ENCODE measurements around the gene SLC20A1.

Gene SLC20A1

DNA sequence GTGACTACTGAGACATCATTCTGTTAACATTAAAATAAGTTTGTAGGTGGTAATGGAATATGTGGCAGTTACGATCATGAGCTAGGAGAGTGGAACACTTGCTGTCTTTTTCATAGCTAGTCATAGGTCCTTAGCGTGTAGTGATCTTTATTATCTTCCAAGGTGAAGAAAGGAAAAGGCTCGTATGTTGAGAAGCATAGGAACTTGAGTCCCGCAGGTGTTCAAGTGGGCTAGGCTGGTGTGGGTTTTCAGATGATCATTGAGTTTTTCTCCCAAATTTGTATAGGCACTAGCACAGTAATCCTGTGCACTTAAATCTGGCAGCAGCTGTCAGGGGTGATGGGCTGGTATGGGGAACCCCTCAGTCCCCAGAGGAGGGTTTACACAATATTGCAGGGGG is 10.9 kb downstream of the SLC20A1 start:
- TF ChIP-seq POLR2AphosphoS5 (IDR thresholded peaks at IDR 0.05; ENCODE audit: low read depth, low read length) (no peak; the same call in 1 of the 2 replicates), FOXP2 (optimal IDR thresholded peaks at IDR 0.05; ENCODE audit: borderline replicate concordance, extremely low read depth, extremely low read length, insufficient read depth) (no peak), SIN3A (IDR thresholded peaks at IDR 0.05; ENCODE audit: borderline replicate concordance, insufficient read depth, low read length) (no peak), REST (IDR thresholded peaks at IDR 0.05; ENCODE audit: insufficient read depth in 1 of 2, low read depth in 2 of 2, low read length in 2 of 2) (no peak), TAF1 (IDR thresholded peaks at IDR 0.05; ENCODE audit: borderline replicate concordance, insufficient read depth, low read length) (no peak)

GRCh38 chr2:112658301-112658700 is 12.6 kb downstream of the SLC20A1 start:
- TF ChIP-seq REST (IDR thresholded peaks at IDR 0.05; ENCODE audit: insufficient read depth in 1 of 2, low read depth in 2 of 2, low read length in 2 of 2) (no peak), SIN3A (IDR thresholded peaks at IDR 0.05; ENCODE audit: borderline replicate concordance, insufficient read depth, low read length) (no peak)

DNA sequence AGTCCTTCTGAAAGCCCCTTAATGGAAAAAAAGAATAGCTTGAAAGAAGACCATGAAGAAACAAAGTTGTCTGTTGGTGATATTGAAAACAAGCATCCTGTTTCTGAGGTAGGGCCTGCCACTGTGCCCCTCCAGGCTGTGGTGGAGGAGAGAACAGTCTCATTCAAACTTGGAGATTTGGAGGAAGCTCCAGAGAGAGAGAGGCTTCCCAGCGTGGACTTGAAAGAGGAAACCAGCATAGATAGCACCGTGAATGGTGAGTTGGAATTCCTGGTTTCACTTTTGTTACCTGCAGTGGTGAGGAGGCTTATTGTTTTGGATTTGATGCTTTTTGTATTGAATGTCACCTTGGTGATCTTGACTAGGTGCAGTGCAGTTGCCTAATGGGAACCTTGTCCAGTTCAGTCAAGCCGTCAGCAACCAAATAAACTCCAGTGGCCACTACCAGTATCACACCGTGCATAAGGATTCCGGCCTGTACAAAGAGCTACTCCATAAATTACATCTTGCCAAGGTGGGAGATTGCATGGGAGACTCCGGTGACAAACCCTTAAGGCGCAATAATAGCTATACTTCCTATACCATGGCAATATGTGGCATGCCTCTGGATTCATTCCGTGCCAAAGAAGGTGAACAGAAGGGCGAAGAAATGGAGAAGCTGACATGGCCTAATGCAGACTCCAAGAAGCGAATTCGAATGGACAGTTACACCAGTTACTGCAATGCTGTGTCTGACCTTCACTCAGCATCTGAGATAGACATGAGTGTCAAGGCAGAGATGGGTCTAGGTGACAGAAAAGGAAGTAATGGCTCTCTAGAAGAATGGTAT is 13.3 kb downstream of the SLC20A1 start:
- no peak for TF ChIP-seq TAF1 (IDR thresholded peaks at IDR 0.05; ENCODE audit: borderline replicate concordance, insufficient read depth, low read length)
- TF ChIP-seq POLR2AphosphoS5 (IDR thresholded peaks at IDR 0.05; ENCODE audit: low read depth, low read length), result peak; percentile 53
- no peak for TF ChIP-seq FOXP2 (optimal IDR thresholded peaks at IDR 0.05; ENCODE audit: borderline replicate concordance, extremely low read depth, extremely low read length, insufficient read depth)
- no peak for TF ChIP-seq SIN3A (IDR thresholded peaks at IDR 0.05; ENCODE audit: borderline replicate concordance, insufficient read depth, low read length)
- no peak for TF ChIP-seq REST (IDR thresholded peaks at IDR 0.05; ENCODE audit: insufficient read depth in 1 of 2, low read depth in 2 of 2, low read length in 2 of 2)

- TF ChIP-seq FOXP2 (optimal IDR thresholded peaks at IDR 0.05; ENCODE audit: borderline replicate concordance, extremely low read depth, extremely low read length, insufficient read depth), result no peak
- TF ChIP-seq POLR2AphosphoS5 (IDR thresholded peaks at IDR 0.05; ENCODE audit: low read depth, low read length), result 0 out of 2 replicates have a peak, but pooled peaks have one; percentile 10
These were observed 14.4 kb downstream of the SLC20A1 start for GRCh38 chr2:112660138-112660537.

- TF ChIP-seq SIN3A (IDR thresholded peaks at IDR 0.05; ENCODE audit: borderline replicate concordance, insufficient read depth, low read length) (no peak), TAF1 (IDR thresholded peaks at IDR 0.05; ENCODE audit: borderline replicate concordance, insufficient read depth, low read length) (no peak), REST (IDR thresholded peaks at IDR 0.05; ENCODE audit: insufficient read depth in 1 of 2, low read depth in 2 of 2, low read length in 2 of 2) (no peak), FOXP2 (optimal IDR thresholded peaks at IDR 0.05; ENCODE audit: borderline replicate concordance, extremely low read depth, extremely low read length, insufficient read depth) (no peak), POLR2AphosphoS5 (IDR thresholded peaks at IDR 0.05; ENCODE audit: low read depth, low read length) (no peak)
These were observed 16.0 kb downstream of the SLC20A1 start for GRCh38 chr2:112661656-112662305.

All from PFSK-1 (cell line).